Hindlimb muscle (tissue), 1 donor: ENCODE measurements around the gene FBXO7. TPM values are rescaled to one million over a fixed set of nuclear protein-coding genes. Genes with fewer than 3 reads are reported as not detected.
"Not testable (repeated sequence)": the region's sequence is repeated elsewhere in the genome, so short reads cannot be mapped to it uniquely, and the experiment has no call there.

Experiments
- DNase-seq: peaks from one replicate; pipeline ENCODE4 v3.0.0-alpha.2; 2013
- polyA plus RNA-seq: library from polyadenylated mRNA; unstranded; fragments of 120-200 nt; gene quantifications from one replicate; pipeline ENCODE4 v1.2.1, GENCODE V29; 2013; ENCODE audit not compliant: insufficient read length

The FBXO7 gene
- 50.2 TPM for polyA plus RNA-seq

GRCh38 chr22:32474635-32475467, at the start of gene FBXO7:
FBXO7 (plus strand) TSS chr22:32474811; CDS start chr22:32475003, 192 bp downstream.
- DNase-seq: peak; percentile 97

GRCh38 chr22:32426881-32427280, 47.7 kb upstream of the FBXO7 start:
- no peak for DNase-seq

GRCh38 chr22:32430352-32430751, 44.3 kb upstream of the FBXO7 start:
- DNase-seq: no peak

GRCh38 chr22:32444068-32444467, 30.5 kb upstream of the FBXO7 start:
- no peak for DNase-seq

GRCh38 chr22:32446321-32446720, 28.3 kb upstream of the FBXO7 start:
- DNase-seq: no peak

GRCh38 chr22:32448980-32449379, 25.6 kb upstream of the FBXO7 start:
- DNase-seq: no peak

- no peak for DNase-seq
Measured at GRCh38 chr22:32457031-32457430, 17.6 kb upstream of the FBXO7 start.

GRCh38 chr22:32462452-32462851, 12.2 kb upstream of the FBXO7 start:
- DNase-seq: no peak

GRCh38 chr22:32465661-32466060, 8.9 kb upstream of the FBXO7 start:
- no peak for DNase-seq

- no peak for DNase-seq
Measured at GRCh38 chr22:32466496-32466895, 8.1 kb upstream of the FBXO7 start.

- DNase-seq: no peak
Measured at GRCh38 chr22:32469799-32470212, 4.8 kb upstream of the FBXO7 start.

GRCh38 chr22:32473388-32473952, 1.1 kb upstream of the FBXO7 start:
- DNase-seq: peak; percentile 40

GRCh38 chr22:32475468-32476010, 928 bp downstream of the FBXO7 start:
- DNase-seq: peak; percentile 59

GRCh38 chr22:32476281-32477195, 1.9 kb downstream of the FBXO7 start:
- DNase-seq: no peak

- no peak for DNase-seq
Measured at GRCh38 chr22:32477596-32477995, 3.0 kb downstream of the FBXO7 start.

- DNase-seq: not testable (repeated sequence)
Measured at GRCh38 chr22:32478552-32478951, 3.9 kb downstream of the FBXO7 start.

GRCh38 chr22:32478994-32479393, 4.4 kb downstream of the FBXO7 start:
- DNase-seq: no peak

GRCh38 chr22:32480238-32480637, 5.6 kb downstream of the FBXO7 start:
- no peak for DNase-seq

- no peak for DNase-seq
Measured at GRCh38 chr22:32482708-32483107, 8.1 kb downstream of the FBXO7 start.

GRCh38 chr22:32486656-32487390, 12.2 kb downstream of the FBXO7 start:
- DNase-seq: no peak

- DNase-seq: no peak
Measured at GRCh38 chr22:32487461-32487860, 12.8 kb downstream of the FBXO7 start.

- DNase-seq: no peak
Measured at GRCh38 chr22:32489377-32489776, 14.8 kb downstream of the FBXO7 start.
